ENCODE results near the gene C11orf52. TPM values are rescaled to one million over a fixed set of nuclear protein-coding genes. Genes with fewer than 3 reads are reported as not detected.

Gene C11orf52
- total and polyA plus RNA-seq, 2 of the 13 experiments (the other 11 are each of a cell fraction or from before 2014, with no cell fraction given), result 7.4 to 11.0 TPM

- no peak for TF ChIP-seq AGO1 (IDR thresholded peaks at IDR 0.05; ENCODE audit: low read depth, low read length, poor library complexity, severe bottlenecking)
- TF ChIP-seq ZNF530 (CRISPR knock-in tag; IDR thresholded peaks at IDR 0.05; ENCODE audit: low read depth), result no peak
- TF ChIP-seq ZNF17 (CRISPR knock-in tag; IDR thresholded peaks at IDR 0.05), result no peak
- TF ChIP-seq ZNF577 (CRISPR knock-in tag; IDR thresholded peaks at IDR 0.05; ENCODE audit: borderline replicate concordance, low read depth), result no peak
- TF ChIP-seq ARNT (IDR thresholded peaks at IDR 0.05), result no peak
- TF ChIP-seq NFE2 (CRISPR knock-in tag; IDR thresholded peaks at IDR 0.05), result no peak
- TF ChIP-seq HOXA3 (CRISPR knock-in tag; IDR thresholded peaks at IDR 0.05), result peak; percentile 99
- TF ChIP-seq NONO (IDR thresholded peaks at IDR 0.05), result no peak
- peak; percentile 70 for TF ChIP-seq NONO (CRISPR knock-in tag; conservative IDR thresholded peaks at IDR 0.05)
- no peak for TF ChIP-seq ZBTB46 (CRISPR knock-in tag; IDR thresholded peaks at IDR 0.05; ENCODE audit: borderline replicate concordance)
- 0 out of 4 replicates have a peak, but pooled peaks of 1 of the 2 experiments have one; percentile 20 for TF ChIP-seq REST (IDR thresholded peaks at IDR 0.05; ENCODE audit: borderline replicate concordance in 1 of 2, low read depth in 1 of 2, low read length in 2 of 2)
- no peak for TF ChIP-seq ZNF225 (CRISPR knock-in tag; IDR thresholded peaks at IDR 0.05)
- 0 out of 2 replicates have a peak, but pooled peaks have one; percentile 45 for TF ChIP-seq PAX8 (CRISPR knock-in tag; IDR thresholded peaks at IDR 0.05; ENCODE audit: borderline replicate concordance)
- 0 out of 2 replicates have a peak, but pooled peaks have one; percentile 32 for TF ChIP-seq ZNF678 (CRISPR knock-in tag; IDR thresholded peaks at IDR 0.05)
- TF ChIP-seq BATF2 (CRISPR knock-in tag; IDR thresholded peaks at IDR 0.05), result no peak
- TF ChIP-seq SNAPC4 (CRISPR knock-in tag; IDR thresholded peaks at IDR 0.05), result peak; percentile 90; the same call in 1 of the 2 replicates
Observed at GRCh38 chr11:111878849-111879636, 39.7 kb upstream of the C11orf52 start, which contains the start of the genes CFAP68 and FDXACB1 (continued).
